EH (cell line): ENCODE results near the gene TSPEAR.
A peak's percentile ranks its signal among the peaks of the same experiment; 100 is the strongest.
"Not testable (repeated sequence)": the region's sequence is repeated elsewhere in the genome, so short reads cannot be mapped to it uniquely, and the experiment has no call there.

Source experiments
- DNase-seq: peaks from one replicate; pipeline ENCODE4 v3.0.0-alpha.2; 2015; ENCODE audit warnings: low read depth

Gene TSPEAR

GRCh38 chr21:44603109-44603875 lies 108.1 kb downstream of the TSPEAR start:
- DNase-seq, result no peak

- no peak for DNase-seq
These were observed 108.9 kb downstream of the TSPEAR start for GRCh38 chr21:44602463-44602850.

GRCh38 chr21:44601596-44602462 lies 109.5 kb downstream of the TSPEAR start:
- no peak for DNase-seq

- DNase-seq, result not testable (repeated sequence)
These were observed 110.3 kb downstream of the TSPEAR start for GRCh38 chr21:44601091-44601490.

GRCh38 chr21:44600118-44600978 lies 111.0 kb downstream of the TSPEAR start, which contains the start of gene KRTAP10-7:
Gene KRTAP10-7 (plus strand): TSS chr21:44600597. CDS start chr21:44600622, 25 bp downstream.
- DNase-seq, result not testable (repeated sequence)

GRCh38 chr21:44599264-44600029 lies 111.9 kb downstream of the TSPEAR start:
- no peak for DNase-seq

GRCh38 chr21:44598061-44598460 lies 113.3 kb downstream of the TSPEAR start:
- no peak for DNase-seq

GRCh38 chr21:44596068-44596725 lies 115.2 kb downstream of the TSPEAR start:
- DNase-seq, result no peak

GRCh38 chr21:44595524-44595923 lies 115.8 kb downstream of the TSPEAR start:
- no peak for DNase-seq

- no peak for DNase-seq
These were observed 116.9 kb downstream of the TSPEAR start for GRCh38 chr21:44594406-44594916.

GRCh38 chr21:44593598-44594405 lies 117.6 kb downstream of the TSPEAR start:
- DNase-seq, result peak; percentile 28

- DNase-seq, result no peak
These were observed 118.7 kb downstream of the TSPEAR start, which contains the start of gene KRTAP10-6 for GRCh38 chr21:44592446-44593311. Gene KRTAP10-6 (minus strand): TSS chr21:44592505. CDS start chr21:44592484, 21 bp downstream.

- not testable (repeated sequence) for DNase-seq
These were observed 119.6 kb downstream of the TSPEAR start for GRCh38 chr21:44591801-44592130.

- not testable (repeated sequence) for DNase-seq
These were observed 120.2 kb downstream of the TSPEAR start for GRCh38 chr21:44590897-44591800.

GRCh38 chr21:44590311-44590721 lies 121.1 kb downstream of the TSPEAR start:
- DNase-seq, result no peak

- DNase-seq, result no peak
These were observed 121.6 kb downstream of the TSPEAR start for GRCh38 chr21:44589586-44590305.

- DNase-seq, result no peak
These were observed 122.3 kb downstream of the TSPEAR start for GRCh38 chr21:44589094-44589493.
